GM21447 (cell line): ENCODE data around the gene GFPT2.

Experiments
- ATAC-seq: cut with Tn5 transposase; IDR thresholded peaks from one replicate; pipeline ENCODE4 v1.9.1; 2021; ENCODE audit not compliant: unreplicated experiment

The GFPT2 gene

GRCh38 chr5:180353048-180353979 is at the start of gene GFPT2:
Gene GFPT2, minus strand, starts transcription at chr5:180353336. Its CDS starts 119 bp downstream, at chr5:180353217.
- peak; percentile 83 for ATAC-seq

GRCh38 chr5:180402716-180403115 is 49.6 kb upstream of the GFPT2 start:
- ATAC-seq, result no peak

GRCh38 chr5:180401229-180401907 is 48.2 kb upstream of the GFPT2 start:
- ATAC-seq, result no peak

- no peak for ATAC-seq
Observed at GRCh38 chr5:180400416-180400815, 47.3 kb upstream of the GFPT2 start.

- ATAC-seq, result no peak
Observed at GRCh38 chr5:180399401-180400215, 46.5 kb upstream of the GFPT2 start.

- no peak for ATAC-seq
Observed at GRCh38 chr5:180396926-180397325, 43.8 kb upstream of the GFPT2 start.

- ATAC-seq, result no peak
Observed at GRCh38 chr5:180395540-180396274, 42.6 kb upstream of the GFPT2 start.

- ATAC-seq, result no peak
Observed at GRCh38 chr5:180394031-180394636, 41.0 kb upstream of the GFPT2 start.

GRCh38 chr5:180391276-180391675 is 38.1 kb upstream of the GFPT2 start:
- ATAC-seq, result no peak

GRCh38 chr5:180390441-180391190 is 37.5 kb upstream of the GFPT2 start:
- ATAC-seq, result no peak

GRCh38 chr5:180389252-180390101 is 36.3 kb upstream of the GFPT2 start:
- no peak for ATAC-seq

GRCh38 chr5:180387798-180388197 is 34.7 kb upstream of the GFPT2 start:
- no peak for ATAC-seq

- no peak for ATAC-seq
Observed at GRCh38 chr5:180382926-180383325, 29.8 kb upstream of the GFPT2 start.

- ATAC-seq, result no peak
Observed at GRCh38 chr5:180381851-180382480, 28.8 kb upstream of the GFPT2 start.

- no peak for ATAC-seq
Observed at GRCh38 chr5:180381428-180381827, 28.3 kb upstream of the GFPT2 start.

- ATAC-seq, result no peak
Observed at GRCh38 chr5:180380856-180381255, 27.7 kb upstream of the GFPT2 start.

GRCh38 chr5:180380441-180380840 is 27.3 kb upstream of the GFPT2 start:
- ATAC-seq, result no peak
